HFF-Myc (cell line): ENCODE measurements around the gene LDLRAD1.
"Not testable (repeated sequence)": the region's sequence is repeated elsewhere in the genome, so short reads cannot be mapped to it uniquely, and the experiment has no call there.

ENCODE experiments used
- DNase-seq: peaks from one replicate; pipeline ENCODE4 v3.0.0-alpha.2; 2011; ENCODE audit warnings: low read depth; ENCODE audit errors: extremely low read depth
- H3K4me3 ChIP-seq: replicated peaks from 2 replicates; pipeline ENCODE4 v1.5.1; 2011; ENCODE audit warnings: low read depth, mild to moderate bottlenecking, control low read depth, low read length
- CTCF ChIP-seq: IDR thresholded peaks from 2 replicates; pipeline ENCODE4 v1.5.1; 2012; ENCODE audit warnings: mild to moderate bottlenecking, low read depth, low read length, control low read depth; ENCODE audit errors: missing control alignments

The LDLRAD1 gene

GRCh38 chr1:54002544-54003248, 15.3 kb downstream of the LDLRAD1 start:
- DNase-seq = no peak
- TF ChIP-seq CTCF = no peak

GRCh38 chr1:54001591-54001990, 16.4 kb downstream of the LDLRAD1 start:
- H3K4me3 ChIP-seq = no peak overlapping the region
- no peak for DNase-seq
- TF ChIP-seq CTCF = no peak

More at GRCh38 chr1:54002544-54003248, 15.3 kb downstream of the LDLRAD1 start:
- no peak overlapping the region for H3K4me3 ChIP-seq

GRCh38 chr1:53999920-54000319, 18.1 kb downstream of the LDLRAD1 start:
- TF ChIP-seq CTCF = no peak
- DNase-seq = no peak
- H3K4me3 ChIP-seq = no peak overlapping the region

- no peak for DNase-seq
- H3K4me3 ChIP-seq = no peak overlapping the region
- no peak for TF ChIP-seq CTCF
Measured at GRCh38 chr1:53998223-53998622, 19.8 kb downstream of the LDLRAD1 start.

GRCh38 chr1:53995683-53996082, 22.3 kb downstream of the LDLRAD1 start:
- no peak overlapping the region for H3K4me3 ChIP-seq
- DNase-seq = no peak
- TF ChIP-seq CTCF = no peak

- H3K4me3 ChIP-seq, DNase-seq: not testable (repeated sequence)
Measured at GRCh38 chr1:53994516-53994915, 23.5 kb downstream of the LDLRAD1 start.

GRCh38 chr1:53992085-53992874, 25.7 kb downstream of the LDLRAD1 start:
- no peak for DNase-seq
- peak; percentile 39 for TF ChIP-seq CTCF
- H3K4me3 ChIP-seq = no peak overlapping the region
